ENCODE measurements around the gene GUCY1A1.

GUCY1A1 gene

DNA sequence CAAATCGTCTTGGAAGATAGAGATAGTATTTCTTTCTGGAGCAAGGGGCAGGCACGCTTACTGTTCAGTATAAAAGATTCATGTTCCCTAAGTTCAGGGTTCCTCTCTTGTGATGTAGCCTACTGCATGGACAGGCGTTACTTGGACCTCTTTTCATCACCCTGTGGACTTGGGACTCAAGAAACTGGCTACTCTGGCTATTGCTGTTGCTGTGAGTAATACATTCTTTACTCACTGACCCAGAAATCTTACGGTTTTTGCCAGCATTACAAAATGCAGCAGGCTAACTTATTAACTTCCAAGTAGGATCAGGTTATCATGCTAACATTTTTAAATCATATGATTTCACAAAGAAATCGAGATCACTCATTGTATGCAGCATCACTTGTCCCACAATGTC, 79.3 kb downstream of the GUCY1A1 start:
- DNase-seq = no peak

DNA sequence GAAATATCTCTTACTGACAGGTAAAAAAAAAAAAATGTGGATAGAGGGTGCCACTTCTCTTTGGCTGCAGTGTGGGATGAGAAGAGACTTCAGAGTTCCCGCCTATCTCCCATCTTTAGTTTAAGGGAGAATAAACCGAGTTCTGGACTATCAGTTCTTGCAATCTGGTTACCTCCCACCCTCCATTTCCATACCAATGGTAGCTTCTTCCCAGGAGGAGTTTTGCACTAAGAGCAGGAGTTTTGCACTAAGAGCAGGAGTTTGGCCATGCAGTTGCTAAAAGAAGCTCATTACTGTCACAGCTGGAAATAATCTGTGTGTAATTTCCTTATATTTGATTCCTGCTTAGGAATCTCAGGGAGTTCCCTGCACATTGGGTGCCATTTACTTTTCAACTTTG, 81.4 kb downstream of the GUCY1A1 start:
- no peak for DNase-seq

DNA sequence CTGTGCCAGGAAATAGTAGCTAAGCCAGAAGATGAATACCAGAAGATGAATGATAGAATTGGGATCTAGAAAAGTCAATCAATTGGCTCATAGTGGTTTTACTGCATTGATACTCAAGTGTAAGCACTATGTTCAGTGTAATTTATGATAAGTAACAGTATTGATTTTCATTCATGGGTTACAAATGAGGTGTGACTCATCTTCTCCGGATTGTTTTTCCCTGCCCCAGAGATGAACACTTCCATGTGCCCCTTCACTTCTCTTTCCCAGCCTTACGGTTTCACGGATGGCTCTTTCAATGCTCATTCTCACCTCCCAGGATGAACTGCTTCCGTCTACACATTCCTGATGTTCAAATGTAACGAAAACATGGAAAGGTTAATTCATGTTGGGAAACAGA, 82.4 kb downstream of the GUCY1A1 start:
- no peak for DNase-seq

DNA sequence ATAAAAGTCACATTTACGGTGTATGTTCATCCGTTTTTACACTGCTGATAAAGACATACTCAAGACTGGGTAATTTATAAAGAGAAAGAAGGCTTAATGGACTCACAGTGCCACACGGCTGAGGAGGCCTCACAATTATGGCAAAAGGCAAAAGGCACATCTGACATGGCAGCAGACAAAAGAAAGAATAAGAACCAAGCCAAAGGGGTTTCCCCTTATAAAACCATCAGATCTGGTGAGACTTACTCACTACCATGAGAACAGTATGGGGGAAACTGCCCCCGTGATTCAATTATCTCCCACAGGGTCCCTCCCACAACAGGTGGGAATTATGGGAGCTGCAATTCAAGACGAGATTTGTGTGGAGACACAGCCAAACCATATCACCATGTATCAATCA, 84.9 kb downstream of the GUCY1A1 start:
- no peak for DNase-seq

DNA sequence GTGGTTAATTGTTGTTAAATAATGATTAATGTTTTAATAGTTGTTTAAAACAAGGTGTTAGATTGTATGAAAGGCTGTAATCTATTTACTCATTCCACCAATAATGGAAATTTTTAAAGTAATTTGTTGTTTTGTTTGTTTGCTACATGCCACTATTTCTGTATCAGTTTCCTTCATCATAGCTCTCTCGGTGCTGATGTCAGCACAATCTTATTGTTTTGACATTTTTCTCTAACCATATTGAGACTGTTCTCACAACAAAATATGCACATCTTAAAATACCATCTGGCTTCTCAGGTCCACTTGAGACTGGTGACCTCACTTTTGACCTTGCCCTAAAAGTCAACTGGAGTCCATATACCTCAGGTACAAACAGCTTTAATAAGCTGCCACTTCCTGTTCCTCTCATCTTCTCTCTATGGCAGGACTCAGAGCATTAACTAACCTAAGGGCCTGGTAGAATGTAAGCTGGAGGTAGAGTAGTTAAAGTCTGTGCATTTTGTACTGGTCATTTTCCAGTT, 91.2 kb downstream of the GUCY1A1 start:
- no peak for DNase-seq

DNA sequence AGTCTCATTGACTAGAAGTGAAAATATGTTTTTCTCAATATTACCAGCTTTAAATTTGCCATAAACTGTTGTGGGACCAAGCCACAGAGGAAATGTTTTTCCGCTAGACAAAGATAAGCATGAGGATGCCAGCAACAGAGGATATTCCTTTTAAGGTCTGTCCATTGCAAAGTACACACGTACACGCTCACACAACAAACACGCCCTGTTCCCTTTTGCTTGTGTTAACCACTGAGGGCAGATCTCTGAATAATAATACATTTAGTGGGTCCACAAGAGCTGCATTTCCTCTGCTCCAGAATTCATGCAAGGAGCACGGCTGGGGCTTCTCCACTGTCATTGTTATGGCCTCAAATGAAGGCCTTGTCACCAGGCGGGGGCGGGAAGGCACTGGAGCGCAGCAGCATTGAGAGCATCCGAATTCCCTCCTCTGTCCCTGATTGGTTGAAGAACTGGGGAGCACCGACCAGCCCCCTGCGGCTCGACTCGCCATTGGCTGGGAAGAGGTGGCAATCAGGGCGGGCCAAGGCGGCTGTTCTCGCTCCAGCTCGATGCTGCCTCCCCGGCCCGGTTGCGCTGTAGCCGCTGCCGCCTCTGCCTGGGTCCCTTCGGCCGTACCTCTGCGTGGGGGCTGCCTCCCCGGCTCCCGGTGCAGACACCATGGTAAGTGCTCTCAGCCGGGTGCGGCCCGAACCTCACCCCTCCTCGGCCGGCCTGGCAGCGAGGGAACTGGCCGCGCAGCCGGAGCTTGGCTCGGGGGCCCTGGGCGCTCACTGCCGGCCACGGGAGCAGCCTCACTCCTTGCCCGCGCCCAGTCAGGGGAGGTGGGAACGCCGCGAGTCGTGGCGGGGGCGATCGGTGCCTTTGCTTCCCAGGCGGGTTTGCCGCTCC, 92.1 kb downstream of the GUCY1A1 start, which contains the start of gene GUCY1B1:
Gene GUCY1B1 (plus strand): TSS at position 541 of the 891 bp plus-strand sequence. CDS start 120 bp downstream, at position 661.
- peak; percentile 43 for DNase-seq

DNA sequence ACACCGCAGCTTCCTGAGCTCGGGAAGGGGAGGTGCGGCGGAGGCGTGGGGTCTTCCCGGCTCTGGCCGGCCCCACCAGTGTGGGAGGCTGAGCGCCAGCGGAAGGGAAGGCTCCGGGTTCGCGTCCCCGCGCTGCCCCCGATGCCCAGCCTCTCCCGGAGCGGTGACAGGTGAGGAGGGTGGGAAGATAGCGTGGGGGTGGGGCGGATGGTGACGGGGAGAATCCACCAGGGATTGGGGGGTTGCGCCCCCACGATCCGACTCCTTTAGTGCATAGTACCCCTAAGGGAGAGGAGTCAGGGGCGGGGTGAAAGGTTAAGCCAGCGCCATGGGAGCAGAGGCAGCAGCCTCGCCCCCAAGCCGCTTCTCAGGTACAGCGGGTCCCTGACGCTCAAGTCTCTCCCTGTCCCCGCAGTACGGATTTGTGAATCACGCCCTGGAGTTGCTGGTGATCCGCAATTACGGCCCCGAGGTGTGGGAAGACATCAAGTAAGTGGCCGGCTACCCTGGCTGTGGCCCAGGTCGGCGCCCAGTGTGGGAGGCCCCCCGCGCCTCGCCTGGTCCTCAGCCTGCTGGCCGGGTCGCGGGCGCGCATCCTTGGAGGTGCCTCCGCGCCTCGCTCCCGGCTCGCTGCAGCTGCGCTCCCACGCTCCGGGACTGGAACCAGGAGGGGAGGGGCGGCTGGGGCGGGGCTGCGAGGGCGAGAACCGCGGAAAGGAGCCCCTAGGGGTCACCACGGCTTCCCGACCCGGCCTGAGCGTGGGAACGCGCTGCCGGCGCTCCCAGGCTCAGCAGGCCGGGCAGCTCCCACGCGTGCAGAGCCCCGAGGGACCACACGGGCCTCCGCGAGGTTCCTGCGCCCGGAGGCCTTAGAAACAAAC, 93.0 kb downstream of the GUCY1A1 start:
- no peak for DNase-seq

DNA sequence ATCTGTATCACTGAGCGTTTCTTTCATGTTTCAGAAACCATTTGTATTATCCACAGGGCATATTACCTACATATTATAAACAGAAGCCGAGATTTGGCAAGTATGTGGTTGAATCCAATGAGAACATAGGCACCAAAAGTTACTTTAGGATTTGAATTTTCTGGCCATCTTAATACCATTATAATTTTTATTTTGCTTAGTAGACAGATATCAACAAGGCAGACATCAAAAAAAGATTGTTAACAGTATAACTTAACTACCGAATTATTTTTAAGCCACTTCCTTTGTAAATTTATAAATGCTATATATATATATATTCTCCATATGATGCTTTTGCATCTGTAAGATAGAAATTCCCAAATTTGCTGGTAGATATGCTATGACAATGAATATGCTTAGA, 94.4 kb downstream of the GUCY1A1 start:
- DNase-seq = no peak

DNA sequence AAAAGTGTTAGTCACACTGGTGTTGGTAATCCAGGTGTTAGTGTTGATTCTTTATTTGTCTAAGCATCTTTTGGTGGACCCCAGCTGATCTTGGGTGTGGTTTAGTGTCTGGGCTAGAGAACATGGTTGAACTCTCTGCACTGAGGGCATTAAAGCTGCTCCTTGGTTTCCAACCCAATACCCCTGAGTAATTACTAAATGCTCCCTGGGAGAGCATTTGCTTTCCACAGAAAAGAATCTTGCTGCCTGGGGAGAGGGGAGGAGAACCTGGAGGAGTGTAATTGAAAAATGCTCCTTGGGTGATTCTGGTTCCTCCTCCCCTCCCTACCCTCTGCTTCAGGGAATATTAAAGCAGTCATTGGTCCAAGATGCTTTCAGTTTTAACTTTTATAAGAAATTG, 95.3 kb downstream of the GUCY1A1 start:
- no peak for DNase-seq

DNA sequence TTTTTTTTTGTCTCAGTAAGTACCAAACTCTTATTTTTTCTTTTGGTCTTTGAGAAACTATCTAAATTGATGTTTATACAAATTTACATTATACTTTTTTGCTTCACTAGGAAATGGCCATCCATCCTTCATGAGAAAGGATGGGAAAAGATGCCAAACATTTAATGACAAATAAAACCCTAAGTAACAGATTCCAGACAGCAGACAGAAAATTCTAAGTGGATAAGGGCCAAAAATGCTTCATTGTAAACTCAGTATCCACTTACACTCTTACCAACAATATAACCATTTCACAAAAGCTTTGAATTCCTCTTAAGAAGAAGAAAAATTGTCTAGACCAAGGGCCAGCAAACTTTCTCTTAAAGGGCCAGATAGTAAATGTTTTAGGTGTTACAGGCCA, 95.7 kb downstream of the GUCY1A1 start:
- DNase-seq = no peak

DNA sequence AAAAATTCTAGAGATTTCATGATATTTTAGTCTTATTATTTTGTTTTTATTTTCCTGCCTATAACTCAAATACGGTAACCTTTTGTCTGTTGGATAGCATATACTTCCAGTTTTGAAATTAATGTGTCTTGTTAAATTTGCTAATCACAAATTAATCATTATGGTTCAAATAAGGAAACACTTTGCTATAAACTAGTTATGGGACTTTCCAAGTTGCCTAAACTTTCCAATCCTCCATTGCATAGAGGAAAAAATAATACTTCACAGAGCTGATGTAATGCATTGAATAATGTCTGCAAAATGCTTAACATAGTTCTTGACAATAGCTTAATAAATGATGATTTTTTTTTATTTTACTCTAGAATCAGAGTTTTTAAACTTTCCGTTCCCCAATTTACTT, 96.9 kb downstream of the GUCY1A1 start:
- DNase-seq = no peak

DNA sequence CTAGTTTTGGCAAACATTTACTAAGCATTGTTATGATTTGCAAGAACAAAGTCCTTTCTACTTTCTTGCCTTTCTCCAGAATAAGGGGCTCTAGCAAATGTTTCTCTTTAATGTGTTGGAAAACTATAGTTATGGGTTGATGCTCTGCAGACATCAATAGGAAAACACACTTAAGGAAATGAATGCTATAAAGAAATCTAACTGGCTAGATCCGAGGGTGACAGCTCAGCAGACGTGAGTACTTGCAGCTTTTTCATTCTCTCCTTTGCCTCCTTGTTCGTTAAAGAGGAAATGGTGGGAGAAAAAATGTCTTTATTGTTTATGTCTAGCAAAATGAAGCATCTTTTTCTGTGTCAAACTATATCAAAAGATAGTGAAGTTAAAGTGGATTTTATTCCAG, 98.5 kb downstream of the GUCY1A1 start:
- no peak for DNase-seq

DNA sequence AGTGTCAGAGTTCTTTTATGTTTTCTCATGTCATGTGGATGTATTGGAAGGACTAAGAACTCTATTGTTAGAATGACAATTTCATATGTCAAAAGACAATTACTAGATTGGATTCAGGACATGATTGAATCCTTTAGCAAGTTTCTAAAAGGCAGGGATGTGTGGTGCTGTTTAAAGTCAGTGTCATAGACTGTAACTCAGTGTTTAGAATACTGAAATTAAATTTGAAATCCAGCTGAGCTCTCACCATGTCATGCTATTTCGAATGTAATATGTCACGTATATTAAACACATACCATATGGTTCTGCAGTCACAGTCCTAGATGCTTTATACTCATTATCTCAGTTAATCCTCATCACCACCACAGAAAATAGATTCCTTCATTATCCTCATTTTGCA, 100.0 kb downstream of the GUCY1A1 start:
- no peak for DNase-seq

DNA sequence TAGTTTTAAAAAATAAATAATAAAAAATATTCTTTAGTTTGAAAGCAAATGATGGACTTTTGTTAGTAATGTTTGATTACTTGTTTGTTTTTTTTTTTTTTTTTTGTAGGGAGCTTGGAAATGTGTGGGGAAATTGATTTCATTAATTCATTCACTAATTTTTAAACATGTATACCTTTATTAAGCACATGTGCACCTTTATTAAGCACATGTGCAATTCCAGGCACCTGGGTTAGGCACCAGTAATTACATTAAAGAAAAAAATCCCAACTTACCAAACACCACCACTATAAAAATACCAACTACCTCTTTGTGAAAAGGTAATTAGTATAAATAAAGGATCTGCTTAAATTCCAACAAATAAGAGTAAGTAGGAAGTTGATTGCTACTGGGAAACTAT, 101.7 kb downstream of the GUCY1A1 start:
- DNase-seq = no peak

DNA sequence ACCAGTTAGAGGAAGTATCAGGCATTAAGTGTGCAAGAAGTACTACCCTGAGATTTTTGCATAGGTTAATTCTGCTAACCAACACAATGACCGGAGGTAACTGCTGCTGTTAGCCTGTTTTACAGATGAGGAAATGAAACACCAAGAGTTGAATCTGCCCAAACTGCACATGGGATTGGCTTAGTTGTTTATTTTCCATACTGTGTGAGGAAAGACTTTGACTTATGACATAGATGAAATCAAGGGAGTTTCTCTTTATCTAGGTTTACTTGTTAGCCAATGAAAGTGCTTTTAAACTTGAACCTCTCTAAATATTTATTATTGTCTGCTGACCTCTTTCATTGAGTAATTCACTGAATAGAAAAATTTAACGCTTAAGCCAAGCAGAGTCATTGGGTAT, 102.4 kb downstream of the GUCY1A1 start:
- DNase-seq = no peak

DNA sequence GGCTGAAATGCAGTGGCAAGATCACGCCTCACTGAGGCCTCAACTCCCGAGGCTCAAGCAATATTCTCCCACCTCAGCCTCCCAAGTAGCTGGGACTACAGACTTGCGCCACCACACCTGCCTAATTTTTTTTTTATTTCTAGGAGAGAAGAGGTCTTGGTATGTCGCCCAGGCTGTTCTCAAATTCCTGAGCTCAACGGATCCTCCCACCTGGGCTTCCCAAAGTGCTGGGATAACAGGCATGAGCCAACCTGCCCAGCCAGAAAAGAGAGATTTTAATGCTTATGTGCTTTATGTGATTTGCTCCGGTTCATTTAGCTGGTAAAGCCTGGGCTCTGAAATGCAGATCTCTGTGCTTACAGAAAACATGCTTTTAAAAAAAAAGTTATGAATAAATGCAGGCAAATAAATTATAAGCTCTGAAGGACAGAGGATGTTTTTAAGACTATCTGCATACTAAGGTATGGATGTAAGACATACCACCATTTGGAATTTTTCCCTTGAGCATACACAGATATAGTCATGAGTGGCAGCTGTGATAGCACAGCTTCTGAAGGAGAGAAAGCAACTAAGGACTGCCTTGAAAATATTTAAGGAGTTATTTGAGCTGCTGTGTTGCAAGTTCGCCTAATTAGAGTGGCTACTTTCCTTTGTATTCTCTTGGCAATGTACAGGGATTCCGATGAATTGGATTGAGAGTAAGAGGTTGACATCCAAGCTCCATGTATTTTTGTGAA, 106.0 kb downstream of the GUCY1A1 start:
- DNase-seq = no peak

DNA sequence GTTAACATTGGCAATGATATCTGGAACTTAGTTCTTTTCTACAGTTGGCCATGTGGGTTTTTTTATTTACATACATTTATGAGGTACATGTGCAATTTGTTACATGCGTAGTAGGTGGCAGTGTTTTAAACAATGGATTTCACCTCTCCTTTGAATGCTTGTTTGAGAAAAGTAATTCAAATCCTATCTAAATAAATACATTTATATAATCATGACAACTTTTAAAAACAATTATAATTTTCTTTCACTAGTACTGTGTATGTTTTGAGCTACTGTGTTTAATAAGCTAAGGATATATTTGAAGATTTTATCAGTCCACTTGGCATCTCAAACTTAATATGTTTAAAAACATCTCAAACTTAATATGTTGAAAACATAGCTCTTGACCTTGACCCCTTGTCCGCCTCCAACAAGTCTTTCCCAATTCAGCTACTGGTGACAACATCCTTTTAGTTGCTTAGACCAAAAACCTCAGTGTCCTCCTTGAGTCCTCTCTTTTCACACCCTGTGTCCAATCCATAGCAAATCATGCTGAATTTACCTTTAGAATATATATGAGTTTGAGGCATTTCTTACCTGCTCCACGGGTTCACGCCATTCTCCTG, 106.7 kb downstream of the GUCY1A1 start:
- no peak for DNase-seq

DNA sequence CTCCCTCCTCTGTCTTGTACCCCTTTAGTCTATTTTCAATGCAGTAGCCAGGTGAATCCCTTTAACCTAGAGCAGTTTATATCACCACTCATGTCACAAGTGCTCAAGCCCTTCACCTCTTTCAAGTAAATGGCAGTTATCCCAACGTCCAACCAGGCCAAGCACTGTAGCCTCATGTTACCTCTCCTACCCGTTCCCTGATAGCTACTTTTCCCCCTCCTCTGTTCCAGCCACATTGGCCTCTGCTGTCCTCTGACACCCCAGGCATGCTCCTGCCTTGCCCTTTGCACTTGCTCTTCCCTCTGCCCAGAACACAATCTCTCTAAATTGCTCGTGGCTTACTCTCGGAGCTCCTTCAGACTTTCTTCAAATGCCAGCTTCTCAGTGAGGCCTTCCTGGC, 107.4 kb downstream of the GUCY1A1 start:
- DNase-seq = no peak

DNA sequence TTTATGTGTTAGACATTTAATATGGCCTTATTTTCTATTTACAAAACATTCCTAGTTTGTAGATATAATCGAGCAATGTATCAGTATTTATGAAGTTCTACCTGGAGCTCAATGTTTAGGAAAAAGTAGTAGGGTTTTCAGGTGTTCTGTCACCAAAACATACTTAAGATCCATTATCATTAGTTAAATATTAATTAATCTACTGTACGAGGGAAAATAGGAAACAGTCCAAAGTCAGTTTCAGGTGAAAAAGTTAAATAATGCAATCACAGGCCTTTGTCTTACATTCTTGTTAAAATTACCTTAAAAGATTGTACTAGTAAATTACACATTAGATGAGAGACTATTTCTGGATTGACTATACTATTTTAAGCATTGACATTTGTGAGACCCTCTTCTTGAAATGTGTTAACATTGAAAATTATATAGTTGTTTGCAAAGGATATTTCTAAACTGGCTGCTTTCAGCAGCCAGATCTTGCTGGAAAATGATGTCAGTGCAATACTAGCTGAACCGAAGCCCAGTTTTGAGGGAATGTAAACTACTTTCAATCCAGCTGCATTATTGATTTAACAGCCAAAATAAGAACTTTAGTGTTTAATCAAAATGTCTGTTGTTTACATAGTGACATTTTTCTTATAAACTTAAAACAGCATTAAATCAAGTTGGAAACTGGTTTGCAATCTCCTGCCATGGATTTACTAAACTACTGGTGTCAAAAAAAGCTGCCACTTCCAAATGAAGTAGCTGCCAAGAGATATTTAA, 111.5 kb downstream of the GUCY1A1 start:
- DNase-seq = no peak

DNA sequence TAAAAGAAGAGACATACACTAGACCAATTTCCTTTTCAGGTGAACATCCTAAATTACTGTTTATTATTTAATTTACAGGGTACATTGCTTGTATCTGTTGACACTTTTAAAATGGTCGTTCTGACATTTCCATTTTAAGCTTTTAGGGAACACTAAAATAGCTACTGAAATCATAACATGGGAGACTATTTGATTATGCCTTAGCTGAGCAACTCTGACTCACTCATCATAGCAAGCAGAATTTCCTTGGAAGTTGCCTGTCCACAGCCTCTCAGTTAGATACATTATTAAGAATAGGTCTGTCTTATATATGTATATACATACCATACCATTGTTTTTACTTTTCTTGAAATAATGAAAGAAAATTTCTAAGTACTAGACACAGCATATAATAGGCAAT, 114.1 kb downstream of the GUCY1A1 start:
- no peak for DNase-seq

DNA sequence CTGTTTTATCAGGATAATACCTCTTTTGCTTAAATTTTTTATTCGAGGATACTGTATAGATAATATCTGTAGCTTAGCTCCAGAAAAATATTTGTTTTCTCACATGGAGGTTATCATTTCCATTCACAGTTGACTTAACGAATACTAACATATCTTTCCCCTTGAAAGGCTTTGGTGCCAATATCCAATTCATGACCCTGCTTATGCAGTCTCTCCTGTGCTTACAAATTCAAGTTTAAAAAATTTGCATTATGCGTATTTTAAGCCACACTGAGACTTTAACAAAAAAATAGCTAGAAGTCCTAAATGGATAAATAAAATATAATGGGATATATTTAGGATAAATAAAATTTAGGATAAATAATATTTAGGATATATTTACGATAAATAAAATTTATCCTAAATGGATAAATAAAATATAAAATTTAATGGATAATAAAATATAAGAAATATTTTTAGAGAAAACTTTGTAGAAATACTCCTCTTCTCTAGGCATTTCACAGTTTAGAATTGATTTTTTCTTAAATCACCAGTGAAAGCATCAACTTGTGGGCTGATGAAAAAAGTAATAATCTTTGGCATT, 114.7 kb downstream of the GUCY1A1 start:
- no peak for DNase-seq
